AML-193 (cell line): ENCODE results near the gene FAM117A.
A peak's percentile ranks its signal among the peaks of the same experiment; 100 is the strongest.

Source experiments
- DNase-seq, 2 experiments: peaks; one replicate each; lab custom pipeline; 2025; lab: John Stamatoyannopoulos, UW

FAM117A gene, protein sequence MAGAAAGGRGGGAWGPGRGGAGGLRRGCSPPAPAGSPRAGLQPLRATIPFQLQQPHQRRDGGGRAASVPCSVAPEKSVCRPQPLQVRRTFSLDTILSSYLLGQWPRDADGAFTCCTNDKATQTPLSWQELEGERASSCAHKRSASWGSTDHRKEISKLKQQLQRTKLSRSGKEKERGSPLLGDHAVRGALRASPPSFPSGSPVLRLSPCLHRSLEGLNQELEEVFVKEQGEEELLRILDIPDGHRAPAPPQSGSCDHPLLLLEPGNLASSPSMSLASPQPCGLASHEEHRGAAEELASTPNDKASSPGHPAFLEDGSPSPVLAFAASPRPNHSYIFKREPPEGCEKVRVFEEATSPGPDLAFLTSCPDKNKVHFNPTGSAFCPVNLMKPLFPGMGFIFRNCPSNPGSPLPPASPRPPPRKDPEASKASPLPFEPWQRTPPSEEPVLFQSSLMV

DNA sequence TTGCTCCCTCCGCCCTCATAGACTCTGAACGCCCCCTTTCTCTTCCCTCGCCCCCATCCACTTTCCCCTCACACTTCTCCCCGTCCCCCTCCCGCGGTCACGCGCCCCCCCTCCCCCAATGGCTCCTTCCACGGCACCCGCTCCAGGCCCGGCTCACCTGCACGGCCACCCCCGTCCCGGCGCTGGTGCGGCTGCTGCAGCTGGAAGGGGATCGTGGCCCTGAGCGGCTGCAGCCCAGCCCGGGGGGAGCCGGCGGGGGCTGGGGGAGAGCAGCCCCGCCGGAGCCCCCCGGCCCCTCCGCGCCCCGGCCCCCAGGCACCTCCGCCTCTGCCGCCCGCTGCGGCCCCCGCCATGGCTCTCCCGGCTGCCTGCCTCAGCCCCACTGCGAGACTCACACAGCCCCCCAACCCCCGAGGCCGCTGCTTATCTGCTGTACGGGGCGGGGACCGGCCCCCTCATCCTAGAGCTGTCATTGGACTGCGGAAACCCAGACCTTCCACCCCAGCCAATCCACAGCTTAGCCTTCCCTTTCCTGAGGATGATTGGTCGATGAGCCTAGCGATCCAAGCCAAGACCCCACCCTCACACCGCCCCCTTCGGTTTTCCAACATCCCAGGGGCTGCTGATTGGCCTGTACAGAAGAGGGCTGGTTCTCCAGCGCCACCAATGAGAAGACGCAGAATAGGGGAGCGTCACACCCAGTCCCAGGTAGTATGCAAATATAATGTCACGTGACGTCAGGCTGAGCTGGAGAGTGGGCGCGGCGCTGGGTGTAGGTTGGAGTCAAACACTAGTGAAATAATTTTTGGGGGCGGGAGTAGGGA is at the start of gene FAM117A:
TSS of gene FAM117A (minus strand) at position 397 of the 824 bp plus-strand sequence. CDS start at position 353, 44 bp downstream.
- peak; percentile 99 for DNase-seq

DNA sequence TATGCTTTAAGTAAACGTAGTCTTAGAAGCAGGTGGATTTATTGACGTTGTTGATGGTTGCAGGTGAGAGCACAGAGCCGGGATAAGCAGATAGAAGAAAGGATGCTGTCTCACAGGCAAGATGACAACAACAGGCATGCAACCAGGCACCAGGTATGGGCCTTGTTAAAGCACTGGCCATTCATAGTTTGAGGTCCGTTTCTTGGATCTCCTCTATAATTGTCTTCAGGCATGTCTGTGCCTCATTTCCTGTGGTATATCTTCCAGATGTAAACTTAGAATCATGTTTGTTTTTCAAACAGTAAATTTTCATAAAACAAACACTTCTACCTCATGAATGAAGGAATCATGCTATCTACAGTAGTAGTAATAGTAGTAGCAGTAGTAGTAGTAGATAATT is 45.1 kb upstream of the FAM117A start:
- no peak for DNase-seq

DNA sequence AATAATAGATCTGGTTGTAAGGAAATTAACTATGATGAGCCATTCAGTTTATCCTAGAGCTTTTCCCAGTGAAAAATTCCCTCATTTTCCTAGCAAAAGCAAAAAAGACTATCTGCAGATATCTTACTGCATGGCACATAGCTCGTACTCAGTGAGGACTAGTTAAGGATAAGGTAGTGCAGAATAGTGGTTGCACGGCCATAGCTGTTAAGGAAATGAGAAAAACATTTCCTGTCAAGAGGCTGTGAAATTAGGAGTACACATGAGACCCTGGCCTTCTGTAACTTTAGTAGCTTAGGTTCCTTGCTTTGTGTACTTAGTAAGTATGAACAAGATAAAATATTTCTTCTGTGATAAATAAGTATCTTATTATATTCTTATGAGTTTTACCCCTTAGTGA is 34.8 kb upstream of the FAM117A start:
- DNase-seq, result no peak

DNA sequence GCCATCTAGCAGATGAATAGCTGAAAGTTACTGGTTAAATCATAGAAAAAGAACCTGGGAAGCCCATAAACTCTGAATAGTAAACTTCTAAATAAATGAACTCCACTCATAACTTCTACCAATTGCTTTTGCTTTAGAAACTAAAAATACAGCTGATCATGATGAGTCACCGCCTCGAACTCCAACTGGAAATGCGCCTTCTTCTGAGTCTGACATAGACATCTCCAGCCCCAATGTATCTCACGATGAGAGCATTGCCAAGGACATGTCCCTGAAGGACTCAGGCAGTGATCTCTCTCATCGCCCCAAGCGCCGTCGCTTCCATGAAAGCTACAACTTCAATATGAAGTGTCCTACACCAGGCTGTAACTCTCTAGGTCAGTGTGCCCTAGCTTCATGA is 34.3 kb upstream of the FAM117A start:
- no peak for DNase-seq

DNA sequence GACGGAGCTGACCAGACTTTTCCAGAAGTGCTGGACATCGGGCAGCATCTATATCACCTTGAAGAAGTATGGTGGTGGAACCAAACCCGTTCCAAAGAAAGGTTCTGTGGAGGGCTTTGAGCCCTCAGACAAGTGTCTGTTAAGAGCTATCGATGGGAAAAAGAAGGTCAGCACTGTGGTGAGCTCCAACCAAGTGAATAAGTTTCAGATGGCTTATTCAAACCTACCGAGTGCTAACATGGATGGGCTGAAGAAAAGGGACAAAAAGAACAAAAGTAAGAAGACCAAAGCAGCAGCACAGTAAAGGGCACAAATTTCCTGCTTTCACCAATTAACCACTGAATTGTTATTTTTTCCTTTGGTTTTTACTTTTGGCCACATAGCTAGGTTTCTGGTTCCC is 31.4 kb upstream of the FAM117A start:
- DNase-seq, result no peak

DNA sequence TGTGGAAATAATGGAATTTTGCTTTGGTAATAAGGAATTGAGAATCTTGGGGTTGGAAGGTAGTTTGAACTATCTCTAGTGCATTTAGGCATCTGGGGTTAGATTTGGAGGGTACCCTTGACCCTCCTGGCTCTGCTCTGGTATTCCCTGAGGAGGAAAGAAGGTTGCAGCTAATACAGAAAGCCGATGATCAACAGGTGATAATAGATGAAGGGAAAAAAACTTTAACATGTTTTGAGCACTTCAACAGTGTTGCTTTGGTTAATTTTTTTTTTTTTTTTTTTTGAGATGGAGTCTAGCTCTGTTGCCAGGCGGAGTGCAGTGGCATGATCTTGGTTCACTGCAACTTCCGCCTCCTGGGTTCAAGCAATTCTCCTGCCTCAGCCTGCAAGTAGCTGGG is 29.4 kb upstream of the FAM117A start:
- no peak for DNase-seq

DNA sequence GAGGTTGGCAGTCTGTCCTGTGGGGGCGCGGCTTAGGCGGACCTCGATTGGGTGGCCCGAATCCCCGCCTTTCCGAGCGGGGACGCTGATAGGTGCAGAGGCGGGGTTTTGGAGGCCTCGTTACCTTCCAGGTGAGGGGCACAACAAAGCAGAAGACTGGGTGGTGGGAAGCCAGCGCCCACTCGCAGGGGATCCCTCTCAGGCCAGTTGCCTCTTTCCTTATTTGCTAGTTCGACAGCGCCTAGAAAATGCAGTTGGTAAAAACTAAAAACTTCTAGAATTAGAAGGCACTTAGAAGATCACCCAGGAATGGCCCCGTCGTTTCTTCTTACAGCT is 25.3 kb upstream of the FAM117A start:
- no peak for DNase-seq

DNA sequence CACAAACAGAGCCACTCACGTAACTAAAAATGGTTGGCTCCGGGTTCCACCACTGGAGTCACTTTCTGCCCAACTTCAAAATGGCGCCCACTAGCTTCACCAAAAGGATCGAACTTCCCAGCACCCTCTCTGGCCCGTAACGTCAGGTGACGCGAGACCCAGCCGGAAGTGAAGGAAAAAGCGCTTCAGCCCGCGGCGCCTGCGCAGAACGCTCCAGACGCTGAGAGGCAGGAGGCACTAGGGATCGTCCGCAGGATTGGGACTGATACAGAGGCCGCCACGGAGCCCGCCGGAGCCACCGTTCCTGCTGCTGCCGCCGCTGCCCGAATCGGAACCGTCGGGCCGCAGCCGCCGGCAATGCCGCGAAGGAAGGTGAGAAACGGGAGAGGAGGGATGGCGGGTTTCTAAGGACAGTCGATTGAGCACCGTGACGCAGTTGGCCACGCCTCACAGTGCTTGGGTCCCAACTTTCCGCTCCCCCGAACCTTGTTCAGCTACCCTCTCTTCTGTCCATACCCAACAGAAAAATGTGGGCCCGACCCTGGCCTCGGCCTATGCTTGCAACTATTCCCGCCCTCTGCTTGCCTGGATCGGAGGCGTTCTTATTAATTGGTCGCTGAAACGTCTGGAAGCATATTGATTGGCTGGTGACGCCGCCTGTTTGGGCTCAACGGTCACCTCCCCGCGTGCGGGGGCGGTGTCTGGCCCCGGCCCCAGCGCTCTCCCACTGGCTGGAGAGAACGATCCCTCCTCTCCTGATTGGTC is 24.7 kb upstream of the FAM117A start, which contains the start of gene KAT7:
TSS of gene KAT7 (plus strand) at position 204 of the 765 bp plus-strand sequence. CDS start at position 358, 154 bp downstream.
- DNase-seq, result peak; percentile 100

DNA sequence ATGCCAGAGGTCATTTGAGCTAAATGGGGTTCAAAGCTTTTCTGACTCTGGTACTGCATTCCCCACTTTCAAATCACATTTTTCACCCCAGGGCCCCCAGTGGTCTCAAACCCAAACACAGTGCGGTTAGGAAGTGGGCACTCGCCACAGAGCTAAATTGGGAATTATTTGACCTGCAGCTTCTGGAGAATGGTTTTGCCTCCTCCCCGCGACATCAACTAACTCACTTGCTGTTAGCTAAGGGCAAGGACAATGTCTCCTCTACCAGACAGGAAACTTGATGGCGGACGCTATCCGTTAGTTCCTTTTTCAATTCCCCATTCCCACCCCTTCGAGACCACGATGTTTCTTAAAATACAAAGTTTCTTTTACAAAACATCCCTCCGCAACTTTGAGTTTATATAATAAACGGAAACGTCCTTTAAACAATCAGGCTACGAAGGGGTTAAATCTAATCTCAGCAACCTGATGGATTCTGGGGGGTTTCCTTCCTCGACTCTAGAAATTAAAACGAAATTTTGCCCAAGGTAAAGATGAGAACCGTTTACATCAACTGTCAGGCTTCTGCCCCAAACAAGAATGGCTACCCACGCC is 24.1 kb upstream of the FAM117A start:
- no peak for DNase-seq

DNA sequence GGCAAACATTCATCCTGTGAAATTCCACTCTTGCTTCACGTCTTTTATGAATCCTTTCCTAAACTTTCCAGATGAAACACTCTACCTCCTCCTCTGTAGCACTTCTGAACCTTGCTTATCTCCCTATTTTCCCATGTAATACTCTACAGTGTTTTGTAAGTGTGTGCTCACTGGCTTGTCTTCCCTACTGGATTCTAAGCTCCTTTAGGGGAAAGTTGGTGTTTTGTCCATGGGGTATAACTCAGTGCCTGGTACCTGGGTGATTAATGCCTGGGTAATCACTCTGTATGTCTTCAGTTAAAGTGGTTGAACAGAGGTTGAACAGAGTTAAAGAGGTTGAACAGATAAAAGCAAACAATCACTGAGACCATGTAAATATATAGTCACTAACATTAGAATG is 20.7 kb upstream of the FAM117A start:
- DNase-seq, result no peak

DNA sequence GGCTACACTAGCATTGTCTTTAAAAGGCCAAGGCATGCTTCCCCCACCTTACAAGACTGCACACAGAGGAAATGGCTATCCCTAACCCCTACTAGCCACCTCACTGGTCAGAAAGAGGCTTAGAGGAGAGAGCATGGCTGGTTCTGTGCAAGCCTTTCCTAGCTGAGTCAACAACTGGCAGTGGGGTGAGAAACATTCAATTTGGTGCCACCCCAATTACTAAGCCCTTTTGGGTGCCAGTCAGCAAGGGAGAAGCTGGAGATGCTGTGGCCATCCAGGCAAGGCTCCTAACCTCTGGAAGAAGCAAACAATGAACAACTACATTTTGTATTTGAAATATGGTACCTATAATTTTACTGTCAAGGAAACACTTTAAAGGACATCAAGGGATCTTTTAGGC is 19.9 kb upstream of the FAM117A start:
- no peak for DNase-seq

DNA sequence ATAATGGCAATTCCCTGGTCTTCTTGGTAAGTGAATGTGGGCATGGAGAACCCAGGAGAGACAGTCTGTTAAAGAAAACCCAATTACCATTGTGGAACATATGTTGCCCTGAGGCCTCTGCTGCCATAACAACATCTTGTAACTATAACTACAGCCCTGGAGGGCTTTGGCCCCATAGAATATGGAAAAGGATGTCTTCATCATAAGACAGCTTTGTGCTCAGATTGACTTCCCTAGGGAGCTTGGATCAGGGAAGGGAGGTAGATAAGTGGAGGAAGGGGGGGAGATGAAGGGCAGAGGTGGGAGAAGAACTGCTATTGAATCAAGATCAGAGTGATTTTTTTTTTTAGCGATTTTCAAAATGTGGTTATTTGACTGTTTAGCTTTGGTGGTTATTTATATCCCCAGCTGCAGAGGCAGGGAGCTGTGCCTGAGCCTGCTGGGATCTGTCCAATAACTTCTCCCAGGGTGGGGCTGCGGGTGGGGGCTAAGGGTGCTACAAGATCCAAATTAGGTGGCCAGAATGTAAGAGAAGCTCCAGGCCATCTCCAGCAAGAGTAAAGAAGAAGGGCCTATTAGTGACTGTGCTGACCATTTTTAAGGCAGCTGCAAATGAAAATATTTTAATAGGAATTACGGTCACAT is 19.3 kb upstream of the FAM117A start:
- no peak for DNase-seq

DNA sequence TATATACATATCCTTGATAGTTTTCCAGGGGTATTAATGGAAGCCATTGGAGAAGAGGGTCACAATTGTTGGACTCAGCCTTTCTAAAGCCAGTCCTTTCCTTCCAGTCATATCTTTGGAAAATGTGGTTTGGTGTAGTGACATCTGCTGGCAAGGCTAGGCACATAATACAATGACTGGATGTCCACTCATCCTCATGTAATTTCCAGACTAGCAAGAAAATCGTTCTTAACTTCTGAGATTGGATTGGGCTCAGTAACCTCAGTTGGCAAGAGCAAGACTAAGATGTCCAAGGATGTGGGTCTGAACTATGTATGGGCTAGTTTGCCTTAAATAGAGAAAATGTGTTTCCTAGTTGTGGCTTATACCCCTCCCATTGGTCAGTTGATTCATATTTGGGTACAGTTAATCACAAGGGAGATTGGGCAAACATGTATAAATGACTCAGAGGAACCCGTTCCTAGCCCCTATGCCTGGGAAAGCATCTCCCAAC is 15.9 kb upstream of the FAM117A start:
- peak; percentile 76 to 81 for DNase-seq

DNA sequence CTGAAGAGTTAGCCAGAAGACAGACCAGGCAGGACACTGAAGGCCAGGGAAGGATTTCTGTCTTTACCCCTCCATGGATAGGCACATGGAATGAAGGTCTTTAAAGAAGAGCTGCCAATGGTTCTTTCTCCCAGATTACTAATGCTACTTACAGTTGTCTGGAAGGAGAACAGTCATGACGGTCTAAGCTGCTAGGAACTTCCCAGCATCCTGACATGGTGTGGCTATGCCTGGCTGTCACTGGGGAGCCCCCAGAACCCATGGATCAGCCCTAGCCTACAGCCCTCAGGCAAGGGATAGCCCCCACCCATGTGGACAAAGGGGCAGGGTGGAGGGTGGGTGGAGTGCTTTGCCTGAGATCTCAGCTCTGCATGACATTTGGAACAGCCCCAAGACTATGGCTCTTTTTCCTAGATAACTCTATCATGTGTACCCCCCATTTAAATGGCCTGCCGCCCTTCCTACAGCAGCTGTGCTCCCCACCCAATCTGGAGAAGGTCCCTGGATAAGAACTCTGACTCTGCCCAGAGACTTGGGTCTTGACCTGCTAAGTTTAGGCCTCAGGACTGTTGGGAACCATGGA is 15.3 kb upstream of the FAM117A start:
- DNase-seq, result no peak

DNA sequence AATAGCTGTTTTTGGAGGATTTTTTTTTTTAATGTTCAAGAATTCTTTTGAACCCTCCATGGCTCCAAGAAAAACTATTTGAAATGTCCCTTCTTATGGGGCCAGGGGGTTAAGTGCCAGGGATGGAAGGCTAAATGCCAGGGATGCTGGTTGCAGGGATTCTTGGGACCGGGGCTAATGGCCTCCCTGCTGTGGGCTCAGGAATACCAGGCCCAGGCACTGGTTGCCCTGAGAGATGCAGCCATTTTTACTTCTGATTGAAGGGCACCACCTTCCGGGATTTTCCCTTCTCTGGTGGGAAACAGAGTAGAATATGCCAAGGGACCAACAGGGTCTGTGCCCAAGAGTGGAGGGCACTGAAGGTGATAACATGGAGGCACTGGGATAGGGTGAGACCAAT is 13.6 kb upstream of the FAM117A start:
- no peak for DNase-seq

DNA sequence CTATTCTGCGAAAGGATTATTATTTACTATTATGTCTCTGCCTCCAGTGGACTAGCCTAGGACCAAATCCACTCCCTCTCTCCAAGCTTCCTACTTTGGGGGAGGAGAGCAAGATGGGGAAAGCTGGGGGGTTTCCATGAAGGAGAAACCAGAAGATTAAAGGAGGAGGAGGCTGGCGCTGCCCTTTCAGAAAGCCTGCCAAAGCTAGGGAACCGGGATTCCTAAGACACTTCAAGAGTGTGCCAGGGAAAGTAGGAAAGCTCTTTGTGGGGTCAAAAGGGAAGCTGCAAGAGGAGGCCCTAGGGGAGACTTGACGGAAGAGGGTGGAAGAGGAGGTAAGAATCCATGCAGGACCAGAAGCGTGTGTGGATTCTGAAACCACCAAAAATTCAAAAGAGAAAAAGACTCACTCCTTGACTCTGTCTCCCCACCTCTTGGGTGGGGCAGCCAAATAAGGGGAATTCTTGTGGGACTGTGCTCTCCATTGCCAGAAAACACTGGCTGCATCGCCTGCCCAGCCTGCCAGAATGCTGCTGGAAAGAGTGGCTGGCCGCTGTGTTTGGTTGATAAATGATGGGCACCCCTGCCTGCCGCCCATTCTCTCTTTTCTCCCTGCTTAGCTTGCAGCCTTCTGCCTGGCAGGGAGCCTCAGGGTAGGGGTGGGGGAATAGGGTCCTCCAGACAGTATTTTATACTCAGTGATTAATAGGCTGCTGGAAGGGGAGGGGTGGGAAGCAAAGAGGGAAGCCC is 12.8 kb upstream of the FAM117A start:
- DNase-seq, result no peak

DNA sequence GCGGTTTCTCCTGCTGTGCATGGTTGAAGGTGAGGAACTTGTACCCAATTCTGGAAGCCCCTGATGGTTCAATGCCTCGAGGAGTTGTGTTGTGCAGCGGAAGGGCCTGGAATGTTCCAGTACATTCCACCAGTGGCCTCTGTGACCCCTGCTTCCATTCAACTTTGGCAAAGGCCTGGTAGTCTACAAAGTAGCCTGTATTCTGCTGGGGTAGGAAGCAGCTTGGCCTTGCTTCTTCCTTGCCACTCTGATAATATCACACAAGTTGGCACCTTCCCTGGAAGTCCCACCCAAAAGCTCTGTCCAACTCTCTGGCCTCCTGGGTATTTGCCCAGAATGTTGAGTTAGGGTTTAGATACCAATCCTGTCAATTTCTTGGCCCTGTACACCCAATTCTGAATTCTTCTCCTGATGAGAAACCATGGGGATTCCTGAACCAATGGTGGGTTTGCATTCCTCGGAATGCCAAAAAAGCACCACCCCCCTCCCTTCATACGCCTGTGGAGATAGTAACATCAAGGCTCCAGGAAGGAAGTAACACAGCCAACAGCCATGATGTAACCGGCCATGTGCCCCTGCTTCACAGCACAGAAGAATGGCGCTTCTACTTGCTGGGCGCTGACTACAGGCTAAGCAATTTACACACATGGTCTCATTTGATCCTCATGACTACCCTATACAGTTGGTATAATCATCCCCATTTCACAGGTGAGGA is 11.8 kb upstream of the FAM117A start:
- DNase-seq, result no peak

DNA sequence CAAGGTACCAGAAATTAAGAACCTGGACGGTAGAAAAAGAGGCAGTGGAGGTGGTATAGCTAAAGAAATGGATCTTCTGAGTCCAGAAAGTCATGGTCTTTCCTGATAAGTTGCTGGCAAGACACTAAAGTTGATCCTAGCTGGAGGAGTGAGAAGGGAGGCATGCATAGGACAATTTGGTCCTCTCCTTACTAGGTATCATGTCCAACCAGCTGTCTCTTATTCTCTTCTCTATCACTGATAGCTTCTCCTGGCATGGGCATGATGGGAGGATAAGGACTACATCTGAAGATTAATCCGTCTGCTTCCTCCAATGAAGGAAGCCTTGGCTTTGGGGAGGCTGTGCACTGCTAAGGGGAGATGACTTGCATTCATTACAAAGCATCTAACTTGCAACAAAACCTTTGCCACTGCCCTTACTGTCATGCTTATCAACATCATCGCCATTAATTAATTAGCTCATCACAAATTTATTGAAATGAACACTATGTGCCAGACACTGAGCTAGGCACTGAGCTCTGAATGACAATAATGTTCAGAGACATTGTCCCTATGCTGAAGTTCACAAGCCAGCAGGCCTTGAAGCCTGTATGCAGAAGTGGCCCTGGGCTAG is 3.1 kb upstream of the FAM117A start:
- no peak for DNase-seq

DNA sequence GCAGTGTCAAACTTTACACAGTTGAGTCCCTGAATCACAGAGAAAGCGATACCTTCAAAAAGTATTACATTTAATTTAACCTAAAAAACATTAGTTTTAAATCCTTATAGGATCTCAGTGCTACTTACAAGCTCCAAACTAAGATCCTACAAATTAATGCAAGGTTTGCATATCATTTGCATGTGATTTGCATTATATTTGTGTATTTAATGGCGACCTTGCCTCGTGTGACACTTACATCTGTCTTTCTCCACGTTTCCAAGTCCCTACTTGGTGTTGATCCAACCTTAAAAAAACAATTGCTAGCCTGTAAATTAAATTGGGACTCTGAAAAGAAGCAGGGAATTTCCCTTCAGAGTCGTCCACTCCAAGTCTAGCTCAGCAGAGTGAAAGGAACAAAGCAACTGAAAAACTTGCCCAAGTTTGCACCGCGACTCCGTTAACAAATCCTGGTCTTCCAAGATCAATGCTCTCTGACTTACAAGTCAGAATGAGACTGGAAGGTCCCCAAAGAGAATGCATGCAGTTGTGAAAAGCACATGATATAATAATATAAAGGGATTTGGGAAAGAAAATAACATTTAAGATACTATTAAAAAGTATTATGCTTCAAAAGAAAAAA is 739 bp upstream of the FAM117A start:
- DNase-seq, result no peak
